HG03097 (cell line): Measurements from ENCODE around the gene SLC39A10.

Experiments used
- ATAC-seq: cut with Tn5 transposase; IDR thresholded peaks from one replicate; pipeline ENCODE4 v1.9.1; 2021; ENCODE audit not compliant: unreplicated experiment, low FRiP score

Gene SLC39A10

DNA sequence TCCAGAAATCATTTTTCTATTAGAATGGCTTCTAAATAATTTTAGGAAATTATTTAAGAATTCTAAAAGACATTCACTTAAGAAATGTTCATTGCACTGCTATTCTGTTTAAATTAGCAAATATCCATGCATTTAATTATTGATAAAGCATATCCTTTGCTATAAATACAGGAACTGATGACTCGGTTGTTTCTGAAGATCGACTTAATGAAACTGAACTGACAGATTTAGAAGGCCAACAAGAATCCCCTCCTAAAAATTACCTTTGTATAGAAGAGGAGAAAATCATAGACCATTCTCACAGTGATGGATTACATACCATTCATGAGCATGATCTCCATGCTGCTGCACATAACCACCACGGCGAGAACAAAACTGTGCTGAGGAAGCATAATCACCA is 59.4 kb downstream of the SLC39A10 start:
- no peak for ATAC-seq

DNA sequence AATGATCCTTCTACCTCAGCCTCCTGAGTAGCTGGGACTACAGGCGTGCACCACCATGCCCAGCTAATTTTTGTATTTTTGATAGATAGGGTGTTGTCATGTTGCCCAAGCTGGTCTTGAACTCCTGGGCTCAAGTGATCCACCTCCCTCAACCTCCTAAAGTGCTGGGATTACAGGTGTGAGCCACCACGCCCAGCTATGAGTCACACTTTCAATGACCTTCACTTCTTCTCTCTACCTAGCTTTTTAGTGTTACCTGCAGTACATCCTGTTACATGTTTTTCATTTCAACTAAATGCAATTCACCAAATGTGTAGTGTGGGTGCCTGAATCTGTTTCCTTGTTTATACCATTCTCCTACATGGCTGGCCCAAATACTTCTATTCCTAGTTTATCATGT is 64.0 kb downstream of the SLC39A10 start:
- no peak for ATAC-seq

DNA sequence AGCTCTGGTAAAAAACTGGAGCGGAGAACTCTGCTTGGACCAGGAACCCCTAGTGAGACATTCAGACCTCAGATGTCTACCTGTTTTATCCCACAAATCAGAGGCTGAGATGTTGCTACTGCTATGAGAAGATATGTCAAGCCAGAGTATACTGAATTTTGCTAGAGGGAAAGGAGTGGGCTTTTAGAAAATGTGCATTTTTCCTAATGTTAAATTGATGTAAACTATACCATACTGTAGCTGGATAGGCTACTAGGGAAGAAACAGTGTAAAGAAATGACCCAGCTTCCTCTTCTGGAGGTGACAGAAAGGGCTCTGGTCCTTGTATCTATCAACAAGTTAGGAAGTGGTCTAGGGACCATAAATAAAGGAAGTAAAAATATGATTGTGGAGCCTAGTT is 65.0 kb downstream of the SLC39A10 start:
- no peak for ATAC-seq

DNA sequence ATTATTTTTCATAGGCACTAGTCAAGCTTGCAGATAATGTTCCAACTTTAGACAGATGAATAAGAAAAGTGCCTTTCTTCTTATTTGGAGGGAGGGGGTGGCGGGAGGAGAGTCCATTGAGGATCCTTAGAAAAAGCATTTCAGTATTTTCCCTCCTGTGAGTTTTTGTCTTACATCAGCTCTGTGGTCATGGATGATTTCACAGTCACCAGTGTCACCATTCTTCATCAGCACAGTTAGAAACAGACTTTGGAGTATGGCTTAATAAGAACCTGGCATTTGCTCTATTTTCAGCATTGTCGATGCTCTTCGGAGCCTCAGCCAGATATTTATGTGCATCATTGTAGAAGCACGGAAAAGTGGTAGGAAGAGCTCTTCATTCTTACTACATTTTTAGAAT is 70.1 kb downstream of the SLC39A10 start:
- ATAC-seq, result no peak

DNA sequence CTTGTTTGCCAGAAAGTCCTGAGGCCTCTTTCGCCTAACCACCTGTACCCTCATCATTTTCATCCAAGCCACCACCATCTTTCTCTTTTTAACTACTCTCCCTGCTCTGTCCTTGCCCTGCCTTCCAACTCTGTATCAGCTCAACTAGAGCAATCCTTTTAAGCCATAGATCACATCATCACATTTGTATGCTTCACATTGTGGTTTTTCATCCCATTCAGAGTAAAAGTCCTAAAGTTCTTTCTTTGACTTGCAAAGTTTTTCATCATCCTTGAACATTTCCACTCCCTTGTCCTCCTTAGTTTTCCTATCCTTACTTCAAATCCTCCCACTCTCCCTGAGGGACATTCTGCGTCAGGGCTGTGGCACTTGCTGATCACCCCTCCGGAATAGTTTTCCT is 73.9 kb downstream of the SLC39A10 start:
- no peak for ATAC-seq

DNA sequence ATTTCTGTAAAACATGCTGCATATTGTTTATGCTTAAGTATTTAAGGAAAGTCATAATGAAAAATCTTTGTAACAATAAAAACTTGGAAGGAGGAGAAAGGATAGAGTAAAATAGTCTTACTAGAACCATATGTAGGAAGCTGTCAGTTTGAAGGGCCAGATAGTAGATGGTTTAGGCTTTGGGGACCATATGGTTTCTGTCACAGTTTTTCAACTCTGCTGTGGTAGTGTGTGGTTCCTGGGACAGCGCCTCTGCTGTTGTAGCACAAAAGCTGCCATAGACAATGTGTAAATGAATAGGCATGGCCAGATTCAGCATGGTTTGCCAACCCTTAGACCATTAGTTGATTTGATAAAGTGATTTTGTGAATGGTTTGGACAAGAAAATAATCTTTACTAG is 75.5 kb downstream of the SLC39A10 start:
- no peak for ATAC-seq

DNA sequence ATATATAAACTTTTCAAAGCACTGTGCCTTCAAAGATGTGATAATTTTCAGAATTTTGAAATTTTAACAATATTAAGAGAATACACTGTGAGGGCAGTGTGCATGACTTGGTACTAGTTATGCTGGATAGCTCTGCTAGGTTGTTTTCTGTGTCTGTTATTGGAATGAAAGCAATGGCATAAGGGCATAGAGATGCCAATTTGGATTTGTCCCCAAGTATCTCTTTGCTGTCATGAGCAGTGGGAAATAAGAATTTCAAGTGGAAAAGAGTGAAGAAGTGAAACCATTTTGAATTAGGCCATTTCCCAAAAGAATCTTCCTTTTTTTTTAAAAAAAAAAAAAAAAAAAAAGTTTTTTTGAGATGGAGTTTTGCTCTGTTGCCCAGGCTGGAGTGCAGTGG is 76.8 kb downstream of the SLC39A10 start:
- ATAC-seq, result no peak

DNA sequence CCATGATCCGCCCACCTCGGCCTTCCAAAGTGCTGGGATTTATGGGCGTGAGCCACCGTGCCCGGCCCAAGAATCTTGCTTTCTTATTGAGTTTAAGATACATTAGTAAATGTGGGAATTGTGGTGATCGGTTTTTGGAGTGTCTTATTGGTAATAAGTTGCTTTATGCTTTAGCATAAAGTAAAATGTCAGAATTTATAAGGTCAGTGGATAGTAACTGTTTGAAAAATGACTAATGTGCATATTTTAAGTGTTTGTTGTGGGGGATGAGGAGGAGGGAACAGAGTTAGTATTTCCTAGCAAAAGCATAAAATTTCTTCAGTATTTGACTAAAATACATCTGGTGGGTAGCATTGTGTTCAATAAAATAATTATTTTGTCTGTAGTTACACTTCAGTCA is 77.4 kb downstream of the SLC39A10 start:
- no peak for ATAC-seq

DNA sequence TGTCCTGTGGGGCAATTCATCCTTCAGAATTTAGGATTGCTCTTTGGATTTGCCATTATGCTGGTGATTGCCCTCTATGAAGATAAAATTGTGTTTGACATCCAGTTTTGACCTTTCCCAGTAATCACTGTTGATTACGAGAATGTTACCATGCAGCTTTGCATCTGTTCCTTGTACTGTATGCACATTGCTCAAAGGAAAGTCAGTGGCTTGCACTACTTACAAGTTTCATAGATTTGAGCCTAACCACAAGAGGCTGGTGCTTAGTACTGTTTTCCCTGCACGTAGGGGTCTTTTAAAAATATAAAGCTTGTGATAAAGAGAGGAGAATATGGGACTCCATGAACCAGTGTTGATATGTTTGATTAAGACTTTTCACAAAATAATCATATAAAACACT is 77.9 kb downstream of the SLC39A10 start:
- ATAC-seq, result no peak

DNA sequence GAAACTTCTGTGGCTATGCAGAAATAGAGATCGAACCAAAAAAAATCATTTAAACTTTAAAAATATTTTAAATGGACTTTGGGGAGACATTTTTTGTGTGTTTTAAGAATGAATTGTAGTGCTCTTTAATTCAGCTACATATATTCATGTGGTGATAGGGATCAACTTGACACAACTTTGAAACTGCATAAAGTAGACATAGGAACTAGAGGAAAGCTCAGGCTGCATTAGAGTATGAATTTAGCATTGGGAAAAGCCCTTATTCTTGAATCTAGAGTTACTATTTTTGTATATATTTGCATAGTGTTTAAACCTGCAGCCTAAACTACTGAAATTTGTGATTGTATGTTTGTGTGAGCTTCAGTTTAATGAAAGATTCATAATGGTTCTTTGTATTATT is 78.3 kb downstream of the SLC39A10 start:
- no peak for ATAC-seq

DNA sequence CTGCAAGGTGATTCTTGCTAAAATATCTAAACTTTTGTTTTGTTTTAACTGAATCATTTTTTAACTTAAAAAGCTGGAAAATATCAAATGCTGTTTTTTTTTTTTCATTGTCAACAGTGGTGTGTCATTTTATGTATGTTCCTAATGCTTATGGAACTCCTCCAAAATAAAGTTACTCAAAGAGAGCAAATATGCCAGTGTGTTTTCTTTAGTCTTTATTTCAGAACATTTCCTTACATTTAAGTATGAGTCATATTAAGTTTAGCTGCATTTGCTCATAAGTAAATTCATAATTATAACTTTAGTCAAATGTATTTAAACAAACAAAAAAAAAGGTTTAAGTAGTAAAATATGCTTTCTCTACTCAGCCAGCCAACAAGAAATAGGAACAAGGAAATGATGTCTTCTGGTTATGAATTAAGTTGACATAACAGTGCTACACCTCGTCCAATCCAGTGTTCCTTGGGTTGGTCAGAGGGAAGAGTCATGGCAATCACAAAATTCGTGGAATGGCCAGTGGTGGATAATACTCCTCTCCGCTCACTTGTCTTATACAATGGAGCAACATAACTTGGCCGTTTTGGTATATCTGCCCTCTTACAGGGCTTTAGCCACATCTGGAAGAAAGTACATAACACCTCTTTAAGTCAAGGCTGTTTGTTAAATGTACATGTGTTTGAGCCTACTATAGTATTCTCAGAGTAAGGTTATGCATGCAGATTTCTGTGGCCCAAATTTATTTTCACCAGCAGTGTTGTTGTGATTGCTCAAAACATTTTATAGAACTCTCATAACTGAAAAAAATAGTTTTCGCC is 80.7 kb downstream of the SLC39A10 start:
- ATAC-seq, result no peak

DNA sequence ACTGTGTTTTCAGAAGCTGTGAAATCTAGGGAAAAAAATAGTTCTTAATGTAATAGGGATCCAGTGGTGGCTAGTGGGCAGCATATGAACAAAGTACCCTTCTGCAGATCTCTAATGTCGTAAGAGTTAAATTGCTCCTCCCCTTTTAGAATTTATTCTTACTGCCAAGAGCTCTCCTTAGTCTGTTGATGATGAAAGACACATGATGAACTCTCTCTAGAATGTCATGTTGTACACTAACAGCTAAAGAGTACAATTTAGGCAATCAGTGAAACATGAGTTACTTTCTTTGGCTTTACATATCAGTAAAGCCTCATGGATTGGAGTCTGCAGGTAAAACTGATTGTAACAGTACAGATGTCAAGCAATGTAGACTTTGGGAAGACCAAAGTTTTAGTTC is 84.2 kb downstream of the SLC39A10 start:
- no peak for ATAC-seq

DNA sequence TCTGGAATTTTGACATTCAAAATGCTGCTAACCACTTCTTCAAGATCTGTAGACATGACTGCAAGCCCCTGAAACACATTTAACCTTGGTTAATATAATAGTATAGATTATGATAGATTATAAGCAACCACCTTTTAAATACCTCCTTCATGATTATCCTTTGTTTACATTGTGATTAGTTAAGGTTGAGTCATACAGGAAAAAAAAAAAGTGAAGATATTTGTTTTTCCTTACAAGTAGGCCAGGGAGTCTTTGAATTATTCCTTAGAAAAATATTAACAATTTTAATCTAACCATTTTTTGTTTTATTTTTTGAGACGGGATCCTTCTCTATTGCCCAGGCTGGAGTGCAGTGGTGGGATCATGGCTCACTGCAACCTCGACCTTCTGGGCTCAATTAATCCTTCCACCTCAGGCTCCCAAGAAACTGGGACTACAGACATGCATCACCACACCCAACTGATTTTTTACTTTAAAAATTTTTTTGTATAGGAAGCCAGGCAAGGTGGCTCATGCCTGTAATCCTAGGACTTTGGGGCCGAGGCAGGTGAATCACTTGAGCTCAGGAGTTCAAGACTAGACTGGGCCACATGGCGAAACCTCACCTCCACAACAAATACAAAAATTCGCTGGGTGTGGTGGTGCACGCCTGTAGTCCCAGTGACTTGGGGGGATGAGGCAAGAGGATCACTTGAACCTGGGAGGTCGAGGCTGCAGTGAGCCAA is 99.4 kb downstream of the SLC39A10 start:
- no peak for ATAC-seq

DNA sequence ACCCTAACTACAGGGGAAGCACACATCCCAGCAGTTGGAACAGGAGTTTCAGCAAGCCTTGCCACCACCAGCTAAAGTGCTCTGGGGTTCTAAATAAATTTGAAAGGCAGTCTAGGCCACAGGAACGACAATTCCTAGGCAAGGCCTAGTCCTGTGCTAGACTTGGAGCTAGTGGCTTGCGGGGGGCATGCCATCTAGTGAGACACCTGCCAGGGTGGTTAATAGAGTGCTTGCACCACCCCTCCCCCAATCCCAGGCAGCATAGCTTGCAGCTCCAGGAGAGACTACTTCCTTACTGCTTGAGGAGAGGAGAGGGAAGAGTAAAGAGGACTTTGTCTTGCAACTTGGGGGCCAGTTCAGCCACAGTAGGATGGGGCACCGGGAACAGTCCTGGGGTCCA is 101.8 kb downstream of the SLC39A10 start:
- no peak for ATAC-seq

DNA sequence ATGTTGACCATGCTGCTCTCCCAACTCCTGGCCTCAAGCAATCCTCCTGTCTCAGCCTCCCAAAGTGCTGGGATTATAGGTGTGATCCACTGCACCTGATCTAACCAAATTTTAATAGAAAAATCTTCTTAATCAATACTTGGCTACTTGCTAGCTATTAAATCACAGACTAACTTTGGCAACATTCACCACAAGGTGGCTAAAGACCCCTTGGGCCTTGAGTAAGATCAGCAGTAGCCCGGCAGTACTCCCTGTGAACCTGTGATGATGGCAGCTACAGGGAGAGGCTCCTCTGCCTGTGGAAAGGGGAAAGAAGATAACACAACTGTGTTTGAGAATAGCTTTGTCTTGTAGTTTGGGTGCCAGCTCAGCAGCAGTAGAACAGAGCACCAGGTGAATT is 102.9 kb downstream of the SLC39A10 start:
- ATAC-seq, result no peak

DNA sequence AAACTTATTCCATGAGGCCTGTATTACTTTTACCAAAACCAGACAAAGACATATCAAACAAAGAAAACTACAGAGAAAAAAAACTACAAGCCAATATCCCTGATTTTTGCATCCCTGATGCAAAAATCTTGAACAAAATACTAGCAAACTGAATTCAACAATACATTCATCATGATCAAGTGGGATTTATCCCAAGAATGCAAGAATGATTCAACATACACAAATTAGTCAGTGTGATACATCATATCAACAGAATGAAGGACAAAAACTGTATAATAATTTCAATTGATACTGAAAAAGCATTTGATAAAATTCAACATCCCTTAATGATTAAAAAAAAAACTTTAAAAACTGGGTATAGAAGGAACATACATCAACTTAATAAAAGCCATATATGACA is 106.8 kb downstream of the SLC39A10 start:
- ATAC-seq, result no peak

DNA sequence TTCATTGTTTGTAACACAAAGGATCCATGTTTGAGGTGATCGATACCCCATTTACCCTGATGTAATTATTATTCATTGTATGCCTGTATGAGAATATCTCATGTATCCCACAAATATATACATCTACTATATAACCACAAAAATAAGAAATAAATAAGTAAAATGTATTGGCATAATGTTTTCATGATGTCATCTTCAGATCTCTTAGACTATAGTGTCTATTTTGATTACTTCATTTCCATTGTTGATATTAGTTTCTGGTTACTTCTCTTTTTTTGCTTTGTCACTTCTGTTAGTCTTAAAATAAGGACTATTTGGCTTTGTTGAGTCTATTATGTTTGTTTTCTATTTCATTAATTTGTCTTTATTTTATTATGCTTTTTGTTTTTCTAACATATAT is 109.7 kb downstream of the SLC39A10 start:
- ATAC-seq, result no peak

DNA sequence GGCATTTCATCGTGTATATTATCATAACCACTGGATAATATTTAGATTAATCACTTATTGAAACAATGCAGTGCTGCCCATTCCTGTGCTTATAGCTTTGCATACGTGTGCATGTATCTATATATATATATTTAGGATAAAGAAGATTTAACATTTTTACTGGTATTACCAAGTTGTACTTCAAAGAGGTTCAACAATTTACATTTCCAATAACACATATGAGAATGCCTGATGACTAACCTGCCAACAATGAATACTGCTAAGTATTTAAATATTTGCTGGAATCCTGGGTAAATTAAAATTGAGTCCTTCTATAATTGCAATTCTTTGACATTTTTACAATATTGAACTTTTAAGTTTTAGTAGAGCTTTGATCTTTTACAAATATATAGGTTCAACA is 111.4 kb downstream of the SLC39A10 start:
- ATAC-seq, result no peak

DNA sequence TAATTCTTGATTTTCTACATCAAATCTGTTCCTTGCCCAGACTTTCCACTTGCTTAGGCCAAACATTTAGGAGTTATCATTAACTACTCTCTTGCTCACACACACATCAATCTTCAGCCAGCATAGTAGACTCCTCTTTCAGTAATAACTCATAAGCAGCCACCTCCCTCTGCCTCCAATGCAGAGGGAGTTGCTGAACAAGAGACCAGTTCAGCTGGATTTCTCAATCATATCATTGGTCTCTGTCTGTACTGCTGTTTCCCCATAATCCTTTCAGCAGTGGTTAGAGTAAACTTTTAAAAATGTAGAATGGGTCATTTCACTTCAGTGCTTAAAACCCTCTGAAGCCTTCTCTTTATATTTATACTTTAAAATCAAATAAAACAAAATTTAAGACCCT is 112.9 kb downstream of the SLC39A10 start:
- no peak for ATAC-seq

DNA sequence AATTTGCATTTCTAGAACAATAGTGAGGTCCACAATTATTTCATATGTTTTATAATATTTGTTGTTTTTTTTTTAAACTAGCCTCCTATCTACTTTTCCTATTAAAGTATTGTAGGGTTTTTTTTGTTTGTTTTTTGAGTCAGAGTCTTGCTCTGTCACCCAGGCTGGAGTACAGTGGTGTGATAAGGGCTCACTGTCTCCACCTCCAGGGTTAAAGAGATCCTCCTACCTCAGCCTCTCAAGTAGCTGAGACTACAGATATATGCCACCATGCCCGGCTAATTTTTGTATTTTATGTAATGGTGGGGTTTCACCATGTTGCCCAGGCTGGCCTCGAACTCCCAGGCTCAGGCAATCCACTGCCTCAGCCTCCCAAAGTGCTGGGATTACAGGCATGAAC is 122.5 kb downstream of the SLC39A10 start:
- no peak for ATAC-seq

DNA sequence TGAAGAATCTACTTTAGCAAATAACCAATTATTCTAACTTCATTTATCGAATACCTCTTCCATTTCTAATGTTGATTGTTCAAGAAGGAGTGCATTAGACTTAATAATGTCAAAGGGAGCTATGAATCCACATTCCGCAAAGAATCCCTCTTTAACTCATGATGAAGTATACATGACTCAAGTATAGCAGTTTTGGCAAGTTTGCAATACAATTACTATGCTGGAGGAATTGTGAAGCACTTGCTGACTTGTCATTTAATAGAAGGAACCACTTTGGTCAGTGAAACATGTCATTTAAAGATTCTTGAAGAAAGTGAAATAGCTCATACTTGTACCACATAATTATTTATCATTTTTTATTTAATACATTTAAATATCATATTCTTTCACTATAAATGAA is 125.1 kb downstream of the SLC39A10 start:
- no peak for ATAC-seq
